ENCODE results near the gene ZNF530.

The ZNF530 gene

DNA sequence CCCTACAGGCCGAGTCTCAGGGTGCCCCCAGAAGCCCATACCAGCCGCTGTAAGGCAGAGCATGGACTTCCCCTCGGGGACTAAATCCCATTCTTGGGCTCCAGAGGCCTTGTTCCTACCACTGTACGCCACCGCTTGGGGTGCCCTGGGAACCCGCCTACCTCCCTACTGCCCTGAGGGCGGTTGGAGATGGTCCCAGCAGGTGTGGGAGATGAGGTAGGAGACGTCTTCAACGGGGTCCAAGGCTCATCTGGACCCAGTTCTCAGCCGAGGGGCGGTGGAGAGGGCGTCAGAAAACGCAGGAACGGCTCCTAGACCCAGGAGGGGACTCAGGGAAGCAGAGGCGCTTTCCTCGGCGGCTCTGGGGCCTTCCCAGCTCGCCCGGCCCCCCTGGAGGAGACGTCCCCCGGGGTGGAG lies 16.6 kb upstream of the ZNF530 start:
- TF ChIP-seq, protein P1, sequence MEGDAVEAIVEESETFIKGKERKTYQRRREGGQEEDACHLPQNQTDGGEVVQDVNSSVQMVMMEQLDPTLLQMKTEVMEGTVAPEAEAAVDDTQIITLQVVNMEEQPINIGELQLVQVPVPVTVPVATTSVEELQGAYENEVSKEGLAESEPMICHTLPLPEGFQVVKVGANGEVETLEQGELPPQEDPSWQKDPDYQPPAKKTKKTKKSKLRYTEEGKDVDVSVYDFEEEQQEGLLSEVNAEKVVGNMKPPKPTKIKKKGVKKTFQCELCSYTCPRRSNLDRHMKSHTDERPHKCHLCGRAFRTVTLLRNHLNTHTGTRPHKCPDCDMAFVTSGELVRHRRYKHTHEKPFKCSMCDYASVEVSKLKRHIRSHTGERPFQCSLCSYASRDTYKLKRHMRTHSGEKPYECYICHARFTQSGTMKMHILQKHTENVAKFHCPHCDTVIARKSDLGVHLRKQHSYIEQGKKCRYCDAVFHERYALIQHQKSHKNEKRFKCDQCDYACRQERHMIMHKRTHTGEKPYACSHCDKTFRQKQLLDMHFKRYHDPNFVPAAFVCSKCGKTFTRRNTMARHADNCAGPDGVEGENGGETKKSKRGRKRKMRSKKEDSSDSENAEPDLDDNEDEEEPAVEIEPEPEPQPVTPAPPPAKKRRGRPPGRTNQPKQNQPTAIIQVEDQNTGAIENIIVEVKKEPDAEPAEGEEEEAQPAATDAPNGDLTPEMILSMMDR (conservative IDR thresholded peaks at IDR 0.05; ENCODE audit: low read length), result no peak
- DNase-seq (ENCODE audit: low read depth), result no peak
- H3K4me3 ChIP-seq (ENCODE audit: low read length), result no peak overlapping the region; the same call in 1 of the 2 replicates

DNA sequence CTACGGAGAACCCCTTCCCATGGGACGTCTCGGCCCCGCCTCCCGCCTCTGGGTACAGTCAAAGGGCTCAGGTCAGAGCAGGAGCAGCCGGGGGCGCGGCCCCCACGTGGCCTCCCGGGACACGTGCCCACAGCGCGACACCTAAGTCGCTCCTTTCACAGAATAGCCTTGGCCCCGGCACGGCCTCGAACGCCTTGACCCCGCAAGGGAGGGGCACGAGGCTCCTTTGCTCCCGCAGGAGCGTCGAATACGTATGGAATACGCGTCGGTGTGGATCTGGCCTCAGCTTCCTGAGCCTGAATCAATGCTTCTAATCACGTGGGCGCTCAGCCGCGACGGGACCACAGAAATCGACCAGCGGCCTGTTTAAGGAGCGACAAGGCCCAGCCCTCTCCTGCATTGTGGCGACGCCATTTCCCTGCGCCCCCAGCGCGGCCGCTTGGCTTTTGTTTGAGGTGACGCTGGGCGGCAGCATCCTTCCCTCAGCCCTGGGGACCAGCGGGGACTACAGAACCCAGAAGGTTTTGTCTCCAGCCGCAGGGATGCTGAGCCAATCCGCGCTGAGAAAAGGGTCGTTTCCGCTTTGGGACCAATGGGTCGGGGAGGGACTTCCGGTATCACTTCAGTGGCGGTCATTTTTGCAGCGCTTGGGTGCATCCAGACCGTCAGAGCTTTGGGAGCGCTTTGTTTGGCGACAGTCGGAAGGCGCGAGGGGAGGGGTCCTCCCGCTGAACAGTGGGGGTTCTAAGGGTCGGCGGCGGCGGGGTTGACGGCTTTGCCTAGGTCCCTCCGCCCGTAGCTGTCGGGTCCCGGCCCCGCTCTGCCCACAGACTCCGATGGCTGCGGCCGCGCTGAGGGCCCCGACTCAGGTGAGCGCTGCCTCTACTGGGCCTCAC lies 15.9 kb upstream of the ZNF530 start, which contains the start of gene ZIK1:
TSS of gene ZIK1 (plus strand) at position 625 of the 896 bp plus-strand sequence. CDS start at position 837, 212 bp downstream.
- peak within 1 kb of the TSS; percentile 77 for H3K4me3 ChIP-seq (ENCODE audit: low read length)
- peak; percentile 91 for DNase-seq (ENCODE audit: low read depth)
- TF ChIP-seq, protein P1 (conservative IDR thresholded peaks at IDR 0.05; ENCODE audit: low read length), result no peak; the same call in 1 of the 2 replicates

DNA sequence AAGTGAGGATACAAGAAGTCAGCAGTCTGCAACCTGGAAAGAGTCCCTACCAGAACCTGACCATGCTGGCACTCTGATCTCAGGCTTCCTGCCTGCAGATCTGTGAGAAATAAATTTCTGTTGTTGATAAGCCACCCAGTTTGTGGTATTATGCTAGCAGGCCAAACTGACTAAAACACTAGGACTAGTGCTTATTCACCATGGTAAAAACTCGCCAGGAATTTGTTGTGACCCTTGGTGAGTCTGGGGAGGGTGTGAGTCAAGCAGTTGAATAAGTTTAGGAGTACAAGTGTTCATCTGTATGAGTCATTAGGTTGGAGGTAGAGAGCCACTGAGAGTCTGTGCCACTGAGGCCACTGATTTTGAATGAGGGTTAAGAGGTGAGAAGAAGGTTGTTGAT lies 12.2 kb upstream of the ZNF530 start:
- no peak overlapping the region for H3K4me3 ChIP-seq (ENCODE audit: low read length)
- DNase-seq (ENCODE audit: low read depth), result peak; percentile 81
- TF ChIP-seq, protein P1 (conservative IDR thresholded peaks at IDR 0.05; ENCODE audit: low read length), result no peak

DNA sequence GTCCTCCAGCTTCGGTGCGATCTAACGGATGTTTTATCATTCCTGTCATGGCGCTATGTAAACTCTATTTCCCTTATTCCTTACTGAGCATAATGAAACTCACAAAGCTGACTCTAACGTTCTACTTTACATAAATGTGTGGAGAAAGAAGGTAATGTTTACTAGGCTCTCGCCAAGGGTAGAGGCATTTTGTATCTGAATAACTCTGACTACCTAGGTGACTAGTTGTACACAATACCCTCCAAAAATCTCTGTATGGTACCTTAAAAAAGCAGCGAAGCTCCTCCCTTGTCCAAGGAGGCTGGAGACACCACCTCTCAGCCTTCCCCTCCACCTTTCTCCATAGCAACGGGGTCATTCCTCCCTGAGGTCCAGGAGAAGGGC lies 316 bp upstream of the ZNF530 start:
- no peak for DNase-seq (ENCODE audit: low read depth)
- H3K4me3 ChIP-seq (ENCODE audit: low read length), result peak overlapping the region; percentile 87

DNA sequence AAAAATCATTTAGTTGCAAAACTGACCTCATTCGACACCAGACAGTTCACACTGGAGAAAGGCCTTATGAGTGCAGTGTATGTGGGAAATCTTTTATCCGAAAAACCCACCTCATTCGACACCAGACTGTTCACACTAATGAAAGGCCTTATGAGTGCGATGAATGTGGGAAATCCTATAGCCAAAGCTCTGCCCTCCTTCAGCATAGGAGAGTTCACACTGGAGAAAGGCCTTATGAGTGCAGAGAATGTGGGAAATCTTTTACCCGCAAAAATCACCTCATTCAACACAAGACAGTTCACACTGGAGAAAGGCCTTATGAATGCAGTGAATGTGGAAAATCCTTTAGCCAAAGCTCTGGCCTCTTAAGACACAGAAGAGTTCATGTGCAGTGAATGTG lies 7.2 kb downstream of the ZNF530 start:
- no peak for DNase-seq (ENCODE audit: low read depth)
- H3K4me3 ChIP-seq (ENCODE audit: low read length), result no peak overlapping the region
- TF ChIP-seq, protein P1 (conservative IDR thresholded peaks at IDR 0.05; ENCODE audit: low read length), result no peak

More for the DNA sequence above, 316 bp upstream of the ZNF530 start:
- TF ChIP-seq, protein P1 (conservative IDR thresholded peaks at IDR 0.05; ENCODE audit: low read length), result no peak

DNA sequence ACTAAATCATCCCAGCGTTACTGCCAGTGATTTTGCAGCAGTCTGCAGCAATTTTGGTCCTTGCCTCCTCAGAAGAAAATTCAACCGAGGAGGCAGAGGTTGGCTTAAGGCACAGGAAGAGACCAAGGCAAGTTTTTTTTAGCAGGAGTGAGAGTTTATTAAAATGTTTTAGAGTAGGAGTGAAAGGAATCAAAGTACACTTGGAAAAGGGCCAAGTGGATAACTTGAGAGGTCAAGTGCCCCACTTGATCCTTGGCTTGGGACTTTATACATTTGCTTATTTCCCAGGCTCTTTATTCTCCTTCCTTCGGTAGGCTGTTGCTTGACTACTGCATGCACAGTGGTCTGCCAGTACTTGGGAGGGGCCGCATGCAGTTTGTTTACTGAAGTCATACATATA lies 11.4 kb downstream of the ZNF530 start:
- TF ChIP-seq, protein P1 (conservative IDR thresholded peaks at IDR 0.05; ENCODE audit: low read length), result no peak
- DNase-seq (ENCODE audit: low read depth), result no peak

More for the DNA sequence above, 11.4 kb downstream of the ZNF530 start:
- H3K4me3 ChIP-seq (ENCODE audit: low read length), result no peak overlapping the region

Measured in AG10803 (cell line).